NCI-H510A treated with DMSO at 0.1 percent for 48 hours (cell line): ENCODE data around the gene HOXD9.

Source experiments
- DNase-seq: peaks from one replicate; lab custom pipeline; 2025; lab: John Stamatoyannopoulos, UW

Gene HOXD9

DNA sequence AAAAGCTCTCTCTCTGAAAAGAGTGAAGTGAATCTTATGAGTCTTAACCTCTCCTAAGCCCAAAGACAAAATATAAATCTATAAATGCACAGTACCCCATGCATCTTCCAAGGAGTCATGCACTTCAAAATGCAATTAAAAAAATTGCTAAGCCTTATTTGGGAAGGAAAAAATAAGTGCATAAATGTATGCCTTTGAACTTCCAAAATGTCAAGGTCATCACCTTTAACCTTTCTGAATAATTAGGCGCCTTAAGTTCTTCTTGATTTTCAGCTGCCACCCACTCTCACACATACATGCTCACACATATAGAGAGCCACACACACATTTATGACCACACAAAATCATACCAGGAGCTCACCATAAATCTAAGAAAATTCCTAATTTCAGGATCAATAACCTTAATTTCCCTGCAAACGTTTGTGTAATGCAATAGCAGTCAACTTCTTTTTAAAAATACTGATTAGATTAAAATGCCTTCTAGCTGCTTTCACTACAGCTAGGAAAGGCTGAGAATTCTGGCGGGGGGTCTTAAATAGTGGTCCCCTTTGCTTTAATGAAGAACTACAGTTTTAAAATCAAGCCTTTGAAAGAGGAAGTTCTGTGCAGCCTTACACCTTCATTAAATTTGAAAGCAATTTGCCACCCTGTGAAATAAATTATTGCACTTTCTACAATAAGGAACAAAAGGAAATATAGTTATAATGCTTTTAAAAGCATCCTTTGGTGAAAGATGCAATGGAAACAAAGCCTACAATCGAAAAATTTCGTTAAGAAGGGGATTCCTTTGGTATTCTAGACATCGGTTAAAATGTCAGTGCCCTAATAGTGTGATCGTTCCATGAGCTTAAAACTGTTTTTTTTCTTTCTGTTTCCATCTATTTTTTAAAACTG, 11.9 kb upstream of the HOXD9 start:
- DNase-seq = no peak

- DNase-seq = peak; percentile 86
Observed at GRCh38 chr2:176111309-176111663, 11.2 kb upstream of the HOXD9 start.

- no peak for DNase-seq
Observed at GRCh38 chr2:176111846-176112374, 10.6 kb upstream of the HOXD9 start.

- no peak for DNase-seq
Observed at GRCh38 chr2:176112375-176113302, 9.9 kb upstream of the HOXD9 start.

DNA sequence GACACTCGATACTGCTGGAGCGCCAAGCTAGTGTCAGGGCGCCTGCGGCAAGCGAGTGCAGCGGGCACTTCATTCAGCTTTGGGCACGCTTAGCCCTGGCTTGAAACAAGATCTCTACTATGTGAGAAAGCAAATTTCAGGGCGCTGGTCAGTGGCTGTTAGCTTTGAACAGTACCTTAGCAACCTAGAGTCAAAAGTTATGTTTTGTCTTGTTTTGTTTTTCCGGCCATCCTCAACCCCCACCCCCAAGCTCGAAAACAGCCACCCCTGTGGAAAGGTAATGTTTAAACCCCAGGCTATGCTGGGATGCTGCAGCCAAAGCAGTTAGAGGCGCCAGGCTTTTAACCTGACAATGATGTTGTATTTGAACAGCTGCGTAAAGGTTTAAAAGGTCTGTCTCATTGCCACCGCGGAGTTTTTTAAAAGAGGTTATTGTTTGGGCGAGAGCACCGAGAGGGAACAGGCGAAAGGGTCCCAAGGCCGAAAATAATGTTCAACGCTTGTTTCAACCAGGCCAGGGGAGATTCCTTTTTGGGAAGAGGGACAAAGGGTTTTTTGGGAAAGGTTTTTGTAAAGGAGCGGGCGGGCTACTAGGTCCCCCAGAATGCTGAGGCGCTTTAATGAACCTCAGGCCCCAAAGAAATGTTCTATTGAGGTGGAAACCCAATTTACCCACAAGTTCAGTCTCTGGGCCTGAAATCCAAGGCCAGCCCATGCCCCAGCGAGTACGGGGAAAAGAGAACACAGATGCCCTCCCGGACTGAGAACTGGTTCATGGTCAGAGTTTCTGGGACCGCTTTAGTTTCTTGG, 8.2 kb upstream of the HOXD9 start:
- DNase-seq = peak; percentile 90

GRCh38 chr2:176114930-176115625, 7.4 kb upstream of the HOXD9 start:
- DNase-seq = no peak

DNA sequence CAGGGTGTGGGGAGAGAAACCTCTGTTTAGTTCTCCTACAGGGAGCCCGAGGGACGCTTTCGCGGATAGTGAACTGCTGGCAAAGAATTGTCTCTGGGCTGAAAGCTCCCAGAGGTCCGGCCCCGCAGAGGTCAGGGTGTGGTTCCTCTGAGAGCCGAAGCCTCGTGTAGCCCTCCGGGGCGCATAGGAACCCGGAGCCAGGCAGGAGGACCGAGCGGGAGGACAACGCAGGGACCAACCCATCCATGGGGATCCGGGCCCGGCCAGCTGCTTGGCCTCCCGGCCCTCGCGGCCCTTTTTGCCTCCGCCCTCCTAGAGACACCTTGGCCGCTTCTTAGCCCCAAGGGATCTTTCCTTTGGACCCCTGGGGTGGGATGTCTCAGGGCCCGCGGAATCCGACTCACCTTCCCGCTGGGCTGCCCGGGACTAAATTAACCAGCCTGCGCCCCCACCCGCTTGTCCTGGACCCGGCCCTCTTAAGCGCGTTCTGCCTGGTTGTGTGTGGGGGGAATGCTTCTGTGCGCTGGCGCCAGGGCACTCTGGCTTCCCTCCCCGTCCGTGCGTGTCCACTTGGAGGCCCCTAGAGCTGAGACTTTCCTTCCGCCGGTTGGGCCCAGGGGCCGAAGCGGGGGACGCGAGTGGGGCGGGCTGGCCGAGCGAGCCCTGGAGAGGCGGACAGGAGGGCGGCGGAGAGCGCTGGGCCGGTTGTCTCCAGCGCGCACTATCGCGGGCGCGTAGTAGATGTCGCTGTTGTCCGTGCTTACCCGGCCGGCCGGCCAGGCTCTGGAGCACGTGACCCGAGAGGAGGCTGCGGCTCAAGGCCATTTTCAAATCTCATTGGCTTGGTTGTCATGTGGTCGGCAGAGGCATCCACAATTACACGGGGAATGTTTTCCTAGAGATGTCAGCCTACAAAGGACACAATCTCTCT, 6.4 kb upstream of the HOXD9 start, which contains the start of gene HOXD10:
HOXD10 (plus strand) TSS at position 896 of the 931 bp plus-strand sequence. CDS start 56 bp downstream, outside the sequence.
- DNase-seq = no peak

GRCh38 chr2:176117162-176117822, 5.2 kb upstream of the HOXD9 start:
- no peak for DNase-seq

DNA sequence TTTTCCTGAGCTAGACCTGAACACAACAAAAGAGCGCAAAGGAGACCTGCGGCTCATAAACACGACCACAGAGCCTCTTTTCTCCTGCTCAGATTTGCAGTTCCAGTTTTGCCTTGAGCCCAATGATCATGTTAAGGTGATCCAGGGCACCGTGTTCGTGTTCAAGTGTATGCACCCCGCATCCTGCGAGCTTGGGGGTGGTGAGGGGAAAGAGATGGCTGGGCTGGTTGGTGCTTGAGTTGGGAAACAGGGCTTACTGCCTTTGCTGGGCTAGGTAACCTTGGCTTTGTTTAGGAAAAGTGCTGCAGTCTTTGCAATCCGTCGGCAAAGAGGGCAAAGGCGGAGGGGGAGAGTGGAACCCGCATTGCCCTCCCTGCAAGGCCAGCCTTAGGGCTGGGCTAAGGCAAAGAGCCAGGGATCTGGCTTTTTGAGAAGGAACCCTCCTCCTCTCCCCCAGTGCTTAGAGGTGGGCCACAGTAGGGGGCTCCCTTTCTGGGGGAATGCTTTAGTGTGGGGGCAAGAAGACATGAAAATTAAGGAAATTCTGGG, 4.6 kb upstream of the HOXD9 start:
- no peak for DNase-seq

- peak; percentile 65 for DNase-seq
Observed at GRCh38 chr2:176118601-176119339, 3.7 kb upstream of the HOXD9 start.

GRCh38 chr2:176120364-176121189, 1.9 kb upstream of the HOXD9 start:
- DNase-seq = no peak

DNA sequence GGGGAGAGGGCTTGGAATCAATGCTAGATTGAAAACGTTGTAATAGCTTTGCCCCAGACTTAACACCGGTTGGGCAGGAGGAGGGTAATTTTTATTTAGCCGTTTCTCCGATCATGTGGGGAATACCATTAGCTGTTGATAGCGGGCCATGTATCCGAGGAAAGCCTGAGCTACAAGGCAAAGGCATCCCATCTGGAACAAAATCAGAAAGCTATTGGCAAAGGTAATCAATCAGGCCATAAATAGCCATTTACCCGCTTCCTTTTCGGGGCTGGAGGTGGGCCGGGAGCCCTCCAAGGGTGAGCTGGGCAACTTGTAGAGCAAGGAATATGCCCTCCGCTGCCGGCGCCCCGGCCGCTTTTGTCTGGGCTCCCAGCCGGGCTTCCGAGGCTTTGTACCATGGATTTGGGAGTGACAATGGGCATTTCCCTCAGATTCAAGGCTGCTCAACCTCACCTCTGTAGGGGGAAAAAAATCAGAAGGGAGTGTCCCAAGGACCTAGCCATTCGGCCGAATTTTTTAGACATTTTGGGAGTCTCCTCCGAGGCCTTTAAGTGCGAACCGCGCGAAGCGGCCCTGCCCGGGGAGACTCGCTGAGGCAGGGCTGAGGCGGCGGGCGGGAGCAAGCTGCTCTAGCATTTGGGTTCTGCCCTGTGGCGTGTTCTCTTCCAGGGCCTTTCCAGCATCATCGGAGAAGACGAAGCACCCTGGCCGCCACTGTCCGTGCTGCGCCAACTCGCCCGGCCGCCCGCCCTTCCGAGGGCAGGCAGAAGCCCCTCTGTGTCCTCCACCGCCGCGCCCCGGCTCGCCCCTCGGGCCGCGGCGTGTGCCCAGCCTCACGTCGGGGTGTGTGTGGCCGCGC, 1.1 kb upstream of the HOXD9 start:
- no peak for DNase-seq

DNA sequence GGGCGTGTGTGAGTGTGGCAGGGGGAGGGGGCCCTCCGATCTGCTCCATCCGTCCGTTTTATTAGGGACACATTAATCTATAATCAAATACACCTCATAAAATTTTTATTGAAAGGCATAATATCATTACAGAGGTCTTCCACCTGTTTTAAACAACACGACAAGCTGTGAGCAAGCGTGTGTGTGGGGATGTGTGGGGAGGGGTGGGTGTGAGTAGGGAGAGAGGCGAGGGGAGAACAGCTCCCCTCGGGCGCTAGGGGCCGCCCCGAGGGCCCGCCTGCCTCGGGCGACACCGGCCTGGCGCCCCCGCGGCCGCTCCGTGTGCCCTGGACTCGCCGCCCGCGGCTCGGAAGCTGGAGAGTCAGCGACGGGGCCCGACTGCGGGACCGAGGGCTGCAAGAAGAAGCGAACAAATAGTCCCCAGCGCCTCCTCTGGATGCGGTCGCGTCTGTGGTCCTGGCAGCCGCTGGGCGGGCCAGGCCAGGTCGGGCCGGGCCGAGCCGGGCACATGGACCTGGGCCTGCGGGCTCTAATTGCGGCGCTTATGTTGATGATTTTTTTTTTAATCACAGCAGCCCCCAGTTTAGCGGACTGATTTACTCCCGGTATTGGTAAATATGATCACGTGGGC, 352 bp upstream of the HOXD9 start:
- DNase-seq = no peak

DNA sequence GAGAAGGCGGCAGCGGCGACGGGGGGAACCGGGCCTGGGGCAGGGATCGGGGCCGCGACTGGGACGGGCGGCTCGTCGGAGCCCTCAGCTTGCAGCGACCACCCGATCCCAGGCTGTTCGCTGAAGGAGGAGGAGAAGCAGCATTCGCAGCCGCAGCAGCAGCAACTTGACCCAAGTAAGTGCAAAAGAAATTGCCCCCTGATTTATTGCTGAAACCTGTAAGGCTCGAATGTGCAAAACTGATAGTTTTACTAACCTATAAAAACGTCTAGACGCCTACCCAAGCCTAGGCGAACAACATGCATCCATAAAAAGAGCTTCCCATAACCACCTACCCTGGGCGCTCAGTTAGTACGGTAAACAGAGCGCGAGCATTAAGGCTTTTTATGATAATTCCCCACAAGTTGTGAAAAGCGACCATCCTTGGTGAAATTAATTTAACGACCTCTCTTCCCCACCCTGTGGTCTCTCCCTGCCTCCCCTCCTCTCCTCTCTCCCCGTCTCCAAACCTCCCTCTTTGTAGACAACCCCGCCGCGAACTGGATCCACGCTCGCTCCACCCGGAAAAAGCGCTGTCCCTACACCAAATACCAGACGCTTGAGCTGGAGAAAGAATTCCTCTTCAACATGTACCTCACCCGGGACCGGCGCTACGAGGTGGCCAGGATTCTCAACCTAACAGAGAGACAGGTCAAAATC, 1.0 kb downstream of the HOXD9 start:
- DNase-seq = no peak
